GM12873 (cell line): ENCODE data around the gene ANKS6.

ENCODE experiments used
- TF ChIP-seq, protein P1 (sequence below): IDR thresholded peaks from 2 replicates; pipeline ENCODE4 v1.5.1; 2012; ENCODE audit warnings: low read depth, mild to moderate bottlenecking, moderate library complexity, low read length, control low read depth; ENCODE audit not compliant: insufficient read depth; ENCODE audit errors: missing control alignments

ANKS6 gene

DNA sequence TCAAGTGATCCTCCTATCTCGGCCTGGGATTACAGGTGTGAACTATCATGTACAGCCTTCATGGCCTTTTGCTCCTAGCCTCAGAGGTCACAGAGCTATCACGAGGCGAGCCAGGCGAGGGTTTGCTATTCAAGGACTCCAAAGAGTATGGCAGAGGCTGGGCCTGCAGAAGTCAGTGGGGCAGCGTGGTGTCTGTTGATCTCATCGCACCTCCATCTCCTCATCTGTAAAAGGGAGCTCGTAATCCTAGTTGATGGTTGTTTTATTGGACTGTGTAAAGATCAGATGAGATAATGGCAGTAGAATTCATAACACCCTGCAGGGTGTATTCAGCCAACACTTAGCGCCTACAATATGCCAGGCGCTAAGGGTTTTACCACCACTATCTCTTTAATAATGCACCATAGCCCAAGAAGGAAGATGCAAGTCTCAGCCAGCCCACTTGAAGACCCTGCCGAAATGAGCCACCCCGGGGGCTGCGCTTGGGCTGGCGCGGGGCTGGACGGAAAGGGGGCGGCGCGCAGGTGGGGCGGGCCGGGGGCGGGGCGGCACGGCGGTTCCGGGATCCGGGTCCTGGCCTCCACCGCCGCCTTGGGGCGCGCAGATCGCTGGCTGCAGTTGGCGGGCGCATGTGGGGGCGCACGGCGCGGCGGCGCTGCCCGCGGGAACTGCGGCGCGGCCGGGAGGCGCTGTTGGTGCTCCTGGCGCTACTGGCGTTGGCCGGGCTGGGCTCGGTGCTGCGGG is 10.9 kb upstream of the ANKS6 start, which contains the start of gene GALNT12:
Gene GALNT12 (plus strand): TSS at position 601 of the 744 bp plus-strand sequence. CDS start 29 bp downstream, at position 630.
- TF ChIP-seq, protein P1, sequence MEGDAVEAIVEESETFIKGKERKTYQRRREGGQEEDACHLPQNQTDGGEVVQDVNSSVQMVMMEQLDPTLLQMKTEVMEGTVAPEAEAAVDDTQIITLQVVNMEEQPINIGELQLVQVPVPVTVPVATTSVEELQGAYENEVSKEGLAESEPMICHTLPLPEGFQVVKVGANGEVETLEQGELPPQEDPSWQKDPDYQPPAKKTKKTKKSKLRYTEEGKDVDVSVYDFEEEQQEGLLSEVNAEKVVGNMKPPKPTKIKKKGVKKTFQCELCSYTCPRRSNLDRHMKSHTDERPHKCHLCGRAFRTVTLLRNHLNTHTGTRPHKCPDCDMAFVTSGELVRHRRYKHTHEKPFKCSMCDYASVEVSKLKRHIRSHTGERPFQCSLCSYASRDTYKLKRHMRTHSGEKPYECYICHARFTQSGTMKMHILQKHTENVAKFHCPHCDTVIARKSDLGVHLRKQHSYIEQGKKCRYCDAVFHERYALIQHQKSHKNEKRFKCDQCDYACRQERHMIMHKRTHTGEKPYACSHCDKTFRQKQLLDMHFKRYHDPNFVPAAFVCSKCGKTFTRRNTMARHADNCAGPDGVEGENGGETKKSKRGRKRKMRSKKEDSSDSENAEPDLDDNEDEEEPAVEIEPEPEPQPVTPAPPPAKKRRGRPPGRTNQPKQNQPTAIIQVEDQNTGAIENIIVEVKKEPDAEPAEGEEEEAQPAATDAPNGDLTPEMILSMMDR, result no peak

DNA sequence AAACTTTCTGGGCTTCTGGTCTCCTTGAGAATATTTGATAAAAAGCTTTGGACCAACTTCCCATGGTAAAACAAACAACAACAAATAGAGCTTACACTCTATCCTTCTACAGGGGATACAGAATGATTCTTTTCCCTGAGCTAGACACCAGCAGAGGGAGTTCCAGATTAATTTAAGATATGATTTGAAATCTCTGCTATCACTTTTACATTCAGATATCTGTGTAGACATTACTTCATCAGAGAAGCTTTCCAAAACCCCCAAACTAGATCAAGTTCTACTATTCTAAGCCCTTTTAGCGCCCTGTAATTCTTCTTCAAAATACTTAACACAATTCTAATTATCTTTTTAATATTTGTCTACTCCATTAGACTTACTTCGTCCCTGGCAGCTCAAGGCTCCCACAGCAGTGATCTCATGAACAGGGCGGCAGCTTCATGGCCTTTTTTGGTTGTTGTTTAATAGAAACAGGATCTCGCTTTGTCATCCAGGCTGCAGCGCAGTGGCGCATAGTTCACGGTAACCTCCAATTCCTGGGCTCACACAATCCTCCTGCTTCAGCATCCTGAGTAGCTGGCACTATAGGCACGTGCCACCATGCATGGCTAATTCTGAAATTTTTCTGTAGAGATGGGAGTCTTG is 10.2 kb upstream of the ANKS6 start:
- TF ChIP-seq, protein P1, result no peak

DNA sequence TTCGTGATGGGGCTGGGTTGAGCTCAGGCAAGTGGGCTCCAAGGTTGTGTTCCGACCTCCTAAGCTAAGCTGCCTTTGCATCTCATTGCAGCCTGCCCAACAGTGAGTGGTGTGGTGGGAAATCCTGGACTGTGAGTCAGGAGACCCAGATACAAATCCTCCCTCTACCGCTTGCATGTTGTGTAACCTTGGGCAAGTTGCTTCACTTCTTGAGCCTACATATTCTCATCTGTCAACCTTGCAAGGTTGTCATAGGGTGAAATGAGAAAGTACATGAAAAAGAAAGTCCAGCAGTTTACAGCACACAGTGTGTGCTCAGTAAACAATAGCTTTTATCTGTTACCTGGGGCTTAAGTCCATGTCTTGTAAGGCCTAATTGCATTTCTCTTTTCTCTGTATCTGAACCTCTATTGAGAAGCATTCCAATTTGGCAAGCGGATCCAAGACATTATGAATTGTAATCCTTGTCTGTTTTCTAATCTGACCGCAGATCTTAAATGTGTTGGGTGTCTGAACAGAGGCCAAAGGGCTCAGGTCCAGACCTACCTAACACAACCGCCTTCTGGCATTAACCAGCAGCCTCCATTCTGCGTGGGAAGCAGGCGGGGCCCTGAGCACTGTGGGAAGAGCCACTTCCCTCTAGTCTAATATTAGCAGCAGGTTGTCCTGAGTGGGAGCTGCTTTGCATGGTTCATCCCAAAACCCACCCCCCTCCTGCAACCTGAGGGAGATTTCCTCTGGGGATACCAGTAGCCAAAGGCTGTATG is 9.3 kb upstream of the ANKS6 start:
- TF ChIP-seq, protein P1, result no peak

DNA sequence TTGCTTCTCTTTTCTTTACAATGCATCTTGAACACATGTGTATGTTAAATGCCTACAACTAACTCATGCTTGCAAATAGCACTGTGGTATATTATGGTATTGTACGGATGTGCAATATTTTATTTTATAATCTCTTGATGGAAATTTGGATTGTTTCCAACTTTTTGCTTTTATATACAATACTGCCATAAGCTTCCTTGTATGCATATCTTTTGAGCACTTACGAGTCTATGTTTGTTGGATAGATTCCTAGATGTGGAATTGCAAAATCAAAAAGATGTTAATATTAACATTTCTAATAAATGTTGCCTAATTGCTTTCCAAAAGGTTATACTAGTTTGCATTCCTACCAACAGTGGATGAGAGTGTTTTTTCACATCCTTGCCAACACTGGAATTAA is 7.7 kb upstream of the ANKS6 start:
- TF ChIP-seq, protein P1, result no peak

DNA sequence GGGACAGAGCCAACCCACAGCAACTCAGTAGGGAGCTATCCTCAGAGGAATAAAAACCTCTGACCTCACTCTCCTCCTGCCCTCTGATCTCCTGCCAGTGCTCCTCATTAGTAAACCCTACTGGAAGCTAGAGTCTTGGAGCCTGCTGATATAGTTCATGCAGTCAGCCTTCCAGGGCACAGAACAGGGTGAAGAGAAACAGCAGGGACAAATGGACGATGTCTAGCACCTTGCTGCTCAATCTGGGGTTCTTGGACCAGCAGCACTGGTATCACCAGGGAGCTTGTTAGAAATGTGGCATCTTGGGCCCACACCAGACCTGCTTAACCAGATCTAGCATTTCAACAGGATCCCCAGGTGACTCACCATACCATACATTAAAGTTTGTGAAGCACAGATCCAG is 5.6 kb upstream of the ANKS6 start:
- TF ChIP-seq, protein P1, result no peak

DNA sequence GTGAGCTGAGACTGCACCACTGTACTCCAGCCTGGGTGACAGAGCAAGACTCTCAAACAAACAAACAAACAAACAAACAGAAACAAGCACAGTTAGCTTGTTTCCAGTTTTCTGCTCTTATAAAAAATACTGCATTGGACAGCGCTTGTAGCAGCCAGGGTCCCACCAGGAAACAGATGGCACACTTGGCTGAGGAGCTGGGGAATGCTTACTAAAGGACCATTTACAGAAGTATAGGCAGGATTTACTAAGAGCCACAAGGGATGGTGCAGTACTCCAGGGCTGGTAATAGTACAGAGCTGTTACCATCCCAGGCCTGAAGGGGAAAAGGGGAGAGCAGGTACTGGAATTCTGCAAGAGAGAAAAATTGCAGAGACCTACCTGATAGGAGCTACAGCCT is 5.2 kb upstream of the ANKS6 start:
- TF ChIP-seq, protein P1, result no peak

DNA sequence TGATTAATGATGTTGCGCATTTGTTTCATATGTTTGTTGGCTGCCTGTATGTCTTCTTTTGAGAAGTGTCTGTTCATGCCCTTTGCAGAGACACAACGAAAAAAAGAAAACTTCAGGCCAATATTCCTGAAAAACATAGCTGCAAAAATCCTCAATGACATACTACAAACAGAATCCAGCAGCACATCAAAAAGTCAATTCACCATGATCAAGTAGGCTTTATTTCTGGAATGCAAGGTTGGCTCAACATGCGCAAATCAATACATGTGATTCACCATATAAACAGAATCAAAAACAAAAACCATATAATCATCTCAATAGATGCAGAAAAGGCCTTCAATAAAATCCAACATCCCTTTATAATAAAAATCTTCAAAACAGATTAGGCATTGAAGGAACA is 1.9 kb upstream of the ANKS6 start:
- TF ChIP-seq, protein P1, result no peak
